ENCODE data around the gene TMEM11. TPM values are rescaled to one million over a fixed set of nuclear protein-coding genes. Genes with fewer than 3 reads are reported as not detected.

TMEM11 gene
- total RNA-seq, 1 donor from 2014 or later, result 20.9 TPM

DNA sequence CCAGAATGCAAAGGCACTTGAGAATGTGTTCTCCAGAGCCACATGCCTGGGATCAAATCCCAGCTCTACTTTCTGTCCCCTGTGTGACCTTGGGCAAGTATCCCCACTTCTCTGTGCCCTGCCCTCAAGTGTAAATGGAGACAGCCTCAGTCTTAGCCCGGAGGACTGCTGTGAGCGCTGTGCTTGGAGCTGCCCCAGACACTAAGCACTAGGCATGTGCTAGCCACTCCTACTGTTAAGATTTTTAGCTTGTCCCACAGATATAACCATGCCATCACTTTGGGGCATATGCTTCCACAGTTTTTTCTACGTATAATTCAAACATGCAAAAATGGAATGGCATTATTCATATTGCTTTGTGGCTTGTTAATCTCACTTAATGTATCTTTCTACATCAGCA is 29.4 kb downstream of the TMEM11 start:
- no peak for DNase-seq

DNA sequence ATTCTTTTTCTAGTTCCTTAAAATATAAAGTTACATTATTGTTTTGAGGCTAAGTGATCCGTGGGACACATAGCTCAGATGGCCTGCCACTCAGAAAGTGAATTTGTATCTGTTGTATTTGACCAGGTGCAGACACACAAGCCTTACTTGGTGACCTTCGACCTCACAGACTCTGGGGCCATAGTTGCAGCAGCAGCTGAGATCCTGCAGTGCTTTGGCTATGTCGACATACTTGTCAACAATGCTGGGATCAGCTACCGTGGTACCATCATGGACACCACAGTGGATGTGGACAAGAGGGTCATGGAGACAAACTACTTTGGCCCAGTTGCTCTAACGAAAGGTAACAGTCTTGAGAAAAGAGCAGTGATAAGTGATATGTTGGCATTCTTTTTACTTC is 30.5 kb downstream of the TMEM11 start:
- no peak for DNase-seq

GRCh38 chr17:21177854-21178600 is 35.9 kb downstream of the TMEM11 start:
- DNase-seq, result no peak

- DNase-seq, result no peak
These were observed 36.6 kb downstream of the TMEM11 start for GRCh38 chr17:21177401-21177800.

- DNase-seq, result no peak
These were observed 37.1 kb downstream of the TMEM11 start for GRCh38 chr17:21176773-21177395.

- no peak for DNase-seq
These were observed 39.2 kb downstream of the TMEM11 start for GRCh38 chr17:21174713-21175112.

DNA sequence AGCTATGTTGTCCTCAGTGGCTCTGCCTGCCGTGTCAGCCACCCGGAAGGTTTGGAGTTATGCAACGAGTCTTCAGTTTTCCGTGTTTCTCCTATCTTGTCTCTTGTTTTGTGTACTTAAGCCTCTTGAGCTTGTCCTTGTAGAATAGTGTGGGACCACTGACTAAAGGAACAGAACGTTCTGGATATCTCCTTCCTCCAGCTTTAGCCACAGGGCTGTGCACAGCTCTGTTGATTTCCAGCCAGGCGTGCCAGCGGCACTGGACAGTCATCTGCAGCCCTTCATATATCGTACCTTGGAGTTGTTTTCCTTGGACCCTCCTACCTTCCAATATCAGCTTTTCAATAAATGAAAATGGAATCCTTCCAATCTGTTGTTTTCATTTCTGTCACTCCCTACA is 39.8 kb downstream of the TMEM11 start:
- no peak for DNase-seq

- no peak for DNase-seq
These were observed 40.4 kb downstream of the TMEM11 start for GRCh38 chr17:21173543-21173942.

GRCh38 chr17:21172846-21173245 is 41.1 kb downstream of the TMEM11 start:
- DNase-seq, result no peak

DNA sequence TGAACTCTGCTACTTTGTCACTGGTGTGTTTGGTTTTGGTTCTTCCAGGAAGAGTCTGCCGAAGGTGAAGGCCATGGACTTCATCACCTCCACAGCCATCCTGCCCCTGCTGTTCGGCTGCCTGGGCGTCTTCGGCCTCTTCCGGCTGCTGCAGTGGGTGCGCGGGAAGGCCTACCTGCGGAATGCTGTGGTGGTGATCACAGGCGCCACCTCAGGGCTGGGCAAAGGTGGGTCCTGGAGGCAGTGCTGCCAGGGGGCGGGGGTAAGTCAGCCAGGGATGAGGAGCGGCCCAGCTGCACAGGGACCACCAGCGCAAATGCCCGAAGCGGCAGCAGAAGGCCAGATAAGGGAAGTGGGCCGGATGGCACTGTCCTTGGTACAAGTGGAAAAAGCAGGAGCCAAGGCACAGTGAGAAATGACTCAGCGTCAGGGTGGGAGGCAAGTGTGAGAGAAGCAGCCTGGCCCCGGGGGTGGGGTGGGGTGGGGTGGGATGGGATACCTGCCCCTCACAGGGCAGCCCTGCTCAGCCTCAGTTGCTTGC is 41.9 kb downstream of the TMEM11 start:
- DNase-seq, result no peak

DNA sequence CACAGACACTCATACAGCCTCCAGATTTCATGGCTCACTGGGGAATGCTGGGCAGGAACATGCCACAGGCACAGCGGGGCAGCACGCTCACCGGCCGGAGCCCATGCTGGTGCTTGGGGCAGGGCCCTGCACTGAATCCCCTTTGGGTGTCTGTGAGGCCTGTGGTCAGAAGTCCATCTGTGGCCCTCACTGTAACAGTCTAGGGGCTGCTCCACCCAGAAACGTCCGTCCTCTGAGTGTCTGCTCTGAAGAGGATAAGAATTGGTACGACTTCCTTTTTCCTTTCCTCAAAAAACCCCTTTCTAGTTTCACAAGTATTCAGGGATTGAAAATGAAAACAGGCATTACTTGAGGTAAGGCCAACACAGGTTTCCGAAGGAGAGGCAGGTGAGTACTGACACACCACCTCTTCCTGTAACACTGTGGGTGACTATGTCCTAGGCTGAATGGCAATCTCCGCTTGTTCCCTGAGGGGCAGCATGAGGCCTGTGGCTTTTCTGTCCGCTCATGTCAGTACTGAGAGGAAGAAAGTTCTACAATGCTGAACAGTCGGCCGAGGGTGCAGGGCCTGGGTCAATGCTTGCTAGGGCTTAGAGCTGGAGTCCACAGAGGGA is 42.5 kb downstream of the TMEM11 start:
- DNase-seq, result no peak

GRCh38 chr17:21170809-21171208 is 43.2 kb downstream of the TMEM11 start:
- no peak for DNase-seq

DNA sequence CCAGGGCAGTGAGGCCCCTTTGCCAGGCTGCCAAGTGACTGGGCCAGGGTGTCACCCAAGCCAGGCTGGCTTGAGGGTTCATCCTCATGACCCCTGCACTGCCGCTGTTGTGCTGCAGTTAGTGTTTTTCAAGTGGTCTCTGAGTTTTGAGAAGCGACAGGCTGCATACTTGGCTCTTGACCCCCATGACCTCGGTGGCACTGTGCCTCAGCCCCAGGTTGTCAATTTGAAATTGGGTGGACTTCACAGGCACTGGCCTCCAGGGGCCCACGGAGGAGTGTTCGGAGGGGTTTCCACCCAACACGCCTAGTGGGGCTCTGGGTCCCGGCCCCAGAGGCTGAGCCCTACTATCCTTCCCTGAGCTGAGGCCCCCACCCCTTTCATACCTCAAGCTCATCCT is 44.5 kb downstream of the TMEM11 start:
- no peak for DNase-seq

GRCh38 chr17:21168555-21168865 is 45.5 kb downstream of the TMEM11 start:
- no peak for DNase-seq

GRCh38 chr17:21167303-21167702 is 46.7 kb downstream of the TMEM11 start:
- peak; percentile 19 for DNase-seq

- no peak for DNase-seq
These were observed 47.3 kb downstream of the TMEM11 start for GRCh38 chr17:21166595-21167210.

DNA sequence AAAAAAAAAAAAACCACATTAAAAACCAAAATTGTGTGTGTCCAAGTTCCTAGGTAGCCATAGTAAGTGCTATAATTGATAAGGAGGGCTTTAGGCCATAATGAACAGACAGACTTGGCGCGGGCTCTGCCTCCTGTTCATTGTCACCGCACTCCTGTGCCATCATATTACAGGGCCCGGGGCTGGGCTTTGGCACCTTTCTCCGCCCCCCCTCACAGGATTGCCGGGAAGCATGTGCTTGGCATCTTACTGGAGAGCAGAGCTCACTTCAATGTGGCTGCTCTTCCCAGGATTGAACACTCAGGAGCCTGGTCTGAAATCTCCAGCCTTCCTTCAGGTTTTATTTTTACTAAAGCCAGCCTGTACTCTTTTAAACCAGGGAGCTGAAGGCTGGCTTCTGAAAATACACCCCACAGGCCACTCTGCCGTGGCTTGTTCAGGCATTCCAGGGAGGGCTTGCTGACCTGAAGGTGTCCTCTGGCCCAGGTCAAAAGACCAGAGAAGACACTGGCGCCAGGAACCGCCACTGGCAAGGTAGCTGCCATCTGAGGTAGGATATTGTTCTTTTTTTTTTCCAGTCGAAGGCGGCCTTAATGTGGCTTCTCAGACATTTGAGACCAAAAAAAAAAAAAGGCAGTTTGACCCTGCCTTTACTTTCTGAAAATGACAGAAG is 47.9 kb downstream of the TMEM11 start:
- peak; percentile 13 for DNase-seq

GRCh38 chr17:21164620-21165019 is 49.3 kb downstream of the TMEM11 start:
- no peak for DNase-seq

- DNase-seq, result no peak
These were observed 49.7 kb downstream of the TMEM11 start for GRCh38 chr17:21164216-21164615.

GRCh38 chr17:21163101-21163500 is 50.9 kb downstream of the TMEM11 start:
- no peak for DNase-seq

DNA sequence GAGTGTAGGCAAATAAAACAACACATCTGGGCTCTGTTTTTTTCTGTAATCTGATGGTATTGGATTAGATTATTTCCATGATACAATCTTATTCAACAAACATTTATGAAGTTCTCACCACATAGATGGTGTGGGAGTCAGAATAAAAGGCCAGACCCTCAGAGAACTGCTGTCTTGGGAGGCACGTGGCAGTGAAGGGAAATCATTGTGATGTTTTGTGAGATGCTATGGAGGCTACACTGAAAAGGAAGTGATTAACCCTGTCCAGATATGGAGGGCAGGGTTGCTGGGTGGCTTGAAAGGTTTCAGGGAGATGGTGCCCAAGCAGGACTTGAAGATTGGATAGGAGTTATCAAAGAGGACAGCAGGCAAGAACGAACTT is 51.6 kb downstream of the TMEM11 start:
- DNase-seq, result no peak
